Embryonic facial prominence (tissue), 1 donor: Measurements from ENCODE around the gene MT1A.

Experiments
- DNase-seq: peaks from one replicate; pipeline ENCODE4 v3.0.0-alpha.2; 2016; ENCODE audit errors: extremely low spot score

Gene MT1A

GRCh38 chr16:56637814-56638750 lies at the start of gene MT1A:
MT1A (plus strand) TSS chr16:56638666; CDS start chr16:56638739, 73 bp downstream.
- no peak for DNase-seq

DNA sequence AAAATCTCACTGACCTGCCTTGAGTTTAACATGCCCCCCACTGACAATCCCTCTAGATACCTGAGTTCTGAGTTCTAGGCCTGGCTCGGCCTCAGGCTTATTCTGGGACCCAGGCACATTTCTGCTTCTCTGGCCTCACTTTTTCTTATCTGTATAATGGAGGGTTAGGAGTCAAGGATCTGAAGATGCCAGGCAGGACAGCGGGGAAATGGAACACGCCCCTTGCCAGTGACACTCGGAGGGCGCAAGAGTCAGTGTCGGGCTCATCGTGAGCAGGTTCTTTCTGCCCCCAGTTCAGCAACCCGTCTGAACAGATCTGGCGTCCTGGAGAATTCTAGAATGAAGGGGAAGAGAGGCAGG lies 49.7 kb upstream of the MT1A start:
- DNase-seq, result no peak

GRCh38 chr16:56589141-56590039 lies 49.1 kb upstream of the MT1A start, which contains the start of gene MT3:
MT3 (plus strand) TSS chr16:56589528; CDS start chr16:56589591, 63 bp downstream.
- no peak for DNase-seq

DNA sequence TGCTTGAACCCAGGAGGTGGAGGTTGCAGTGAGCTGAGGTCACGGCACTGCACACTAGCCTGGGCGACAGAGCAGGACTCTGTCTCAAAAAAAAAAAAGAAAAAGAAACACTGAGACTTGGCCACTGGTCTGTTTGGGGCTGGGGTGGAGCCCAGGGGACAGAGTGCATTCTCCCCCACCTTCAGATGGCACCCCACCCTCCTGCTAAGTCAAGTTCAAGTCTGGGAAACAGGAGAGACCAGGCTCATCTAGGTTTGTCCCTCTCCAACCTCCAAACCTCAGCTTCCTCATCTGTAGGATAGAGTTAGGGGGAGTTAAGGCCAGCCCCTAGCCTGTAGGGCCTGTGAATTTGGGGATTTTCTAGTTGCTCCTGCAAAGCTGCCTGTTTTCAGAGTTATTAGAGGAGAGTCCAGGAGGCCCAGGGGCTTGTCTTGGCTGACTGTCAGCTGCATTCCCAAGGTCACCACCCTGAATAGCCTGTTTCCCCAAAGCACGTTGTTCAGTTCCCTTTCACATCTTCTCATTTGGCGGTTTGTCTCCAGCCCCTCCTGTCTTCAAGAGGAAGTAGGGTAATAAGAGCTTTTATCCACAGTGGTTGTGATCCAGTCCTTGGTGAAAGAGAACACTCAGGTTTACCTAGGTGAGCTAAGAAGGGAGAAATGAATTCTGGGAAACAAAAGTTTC lies 46.9 kb upstream of the MT1A start:
- DNase-seq, result no peak

GRCh38 chr16:56593573-56594291 lies 44.7 kb upstream of the MT1A start:
- DNase-seq, result no peak

- DNase-seq, result no peak
These were observed 44.2 kb upstream of the MT1A start for GRCh38 chr16:56594292-56594619.

DNA sequence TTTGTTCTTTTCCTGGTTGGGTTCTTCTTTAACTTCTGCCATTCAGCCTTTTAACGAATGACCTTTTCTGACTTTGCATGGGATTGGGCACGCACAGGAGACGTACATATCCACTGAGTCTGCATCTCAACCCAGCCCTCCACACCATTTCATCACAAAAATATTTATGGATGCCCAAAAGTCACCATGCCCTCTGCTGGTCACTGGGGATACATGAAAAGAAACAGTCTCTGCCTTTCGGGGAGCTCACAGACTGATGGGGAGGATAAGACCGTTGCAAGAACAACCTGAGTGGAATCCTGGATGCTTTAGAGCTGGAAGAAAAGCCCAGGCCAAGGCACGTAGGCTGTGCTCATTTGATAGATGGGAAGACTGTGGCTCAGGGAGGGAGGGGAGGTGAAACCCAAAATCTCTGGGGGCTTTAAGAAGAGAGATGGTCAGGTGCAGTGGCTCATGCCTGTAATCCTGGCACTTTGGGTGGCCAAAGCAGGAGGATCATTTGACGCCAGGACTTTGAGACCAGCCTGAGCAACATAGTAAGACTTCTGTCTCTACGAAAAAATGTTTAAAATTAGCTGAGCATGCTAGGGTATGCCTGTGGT lies 38.0 kb upstream of the MT1A start:
- DNase-seq, result no peak

- DNase-seq, result no peak
These were observed 37.1 kb upstream of the MT1A start for GRCh38 chr16:56601325-56601724.

DNA sequence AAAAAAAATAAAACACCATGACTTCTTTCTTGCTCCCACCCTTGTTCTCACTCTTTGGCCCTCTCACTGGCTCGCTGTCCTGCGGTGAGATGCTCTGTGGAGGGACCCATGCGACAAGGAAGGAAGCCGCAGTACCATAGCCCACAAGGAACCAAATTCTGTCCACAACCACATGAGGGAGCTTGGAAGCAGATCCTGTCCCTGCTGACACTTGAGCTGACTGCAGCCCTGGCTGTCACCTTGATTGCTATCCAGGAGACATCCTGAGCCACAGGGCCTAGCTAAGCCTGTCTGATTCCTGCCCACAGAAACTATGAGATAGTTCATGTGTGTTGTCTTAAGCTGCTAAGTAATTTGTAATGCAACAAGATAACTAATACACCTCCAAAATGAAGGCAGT lies 34.9 kb upstream of the MT1A start:
- no peak for DNase-seq

DNA sequence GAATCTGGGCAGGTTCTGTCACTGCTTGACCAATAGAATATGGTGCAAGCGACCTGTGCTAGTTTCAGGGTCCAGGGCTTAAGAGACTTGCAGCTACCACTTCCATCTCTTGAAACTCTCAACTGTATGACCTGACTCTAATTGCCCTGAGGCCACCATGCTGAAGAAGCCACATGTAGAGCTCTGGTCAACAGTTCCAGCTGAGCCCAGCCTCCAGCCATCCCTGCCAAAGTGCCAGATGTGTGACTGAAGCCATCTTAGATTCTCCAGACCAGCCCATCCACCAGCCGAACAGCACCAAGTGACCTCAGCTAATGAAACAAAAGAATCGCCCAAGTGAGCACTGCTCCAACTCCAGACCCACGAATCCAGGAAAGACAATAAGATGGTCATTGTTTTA lies 33.5 kb upstream of the MT1A start:
- no peak for DNase-seq

DNA sequence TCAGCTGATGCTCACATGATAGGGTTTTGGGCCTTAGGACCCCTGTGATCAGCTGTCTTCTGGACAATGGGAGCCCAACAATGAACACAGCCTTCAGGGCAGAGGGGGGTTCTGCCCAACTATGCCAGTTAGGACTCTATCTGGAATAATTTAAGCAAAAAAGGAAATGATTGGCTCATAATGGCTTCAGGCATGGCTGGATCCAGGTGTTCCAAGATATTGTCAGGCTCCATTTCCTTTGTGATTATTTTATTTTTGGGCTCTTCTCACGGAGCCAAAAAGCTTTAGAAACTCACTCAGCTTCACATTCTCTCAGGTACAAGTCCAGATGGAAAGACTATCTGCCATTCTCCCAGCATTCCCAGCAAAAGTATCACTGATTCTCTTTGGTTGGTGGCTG lies 33.0 kb upstream of the MT1A start:
- DNase-seq, result no peak

DNA sequence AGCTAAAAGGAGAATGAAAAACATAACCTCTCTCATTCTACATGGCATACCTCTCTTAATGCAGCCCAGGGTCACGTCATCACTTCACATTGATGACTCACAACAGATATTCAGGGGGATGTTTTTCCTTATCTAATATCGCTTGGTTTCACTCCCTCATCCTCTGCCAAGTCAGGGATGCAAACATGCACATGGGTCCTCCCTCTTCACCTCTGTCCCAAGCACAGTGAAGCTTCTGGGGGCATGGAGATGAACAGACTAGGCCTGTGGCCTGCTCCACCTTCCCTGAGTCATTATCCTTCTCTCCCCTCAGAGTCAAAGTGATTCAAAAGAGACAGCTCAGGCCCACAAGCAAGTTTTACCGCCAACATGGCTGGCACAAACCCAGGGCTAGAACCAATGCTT lies 32.4 kb upstream of the MT1A start:
- no peak for DNase-seq

DNA sequence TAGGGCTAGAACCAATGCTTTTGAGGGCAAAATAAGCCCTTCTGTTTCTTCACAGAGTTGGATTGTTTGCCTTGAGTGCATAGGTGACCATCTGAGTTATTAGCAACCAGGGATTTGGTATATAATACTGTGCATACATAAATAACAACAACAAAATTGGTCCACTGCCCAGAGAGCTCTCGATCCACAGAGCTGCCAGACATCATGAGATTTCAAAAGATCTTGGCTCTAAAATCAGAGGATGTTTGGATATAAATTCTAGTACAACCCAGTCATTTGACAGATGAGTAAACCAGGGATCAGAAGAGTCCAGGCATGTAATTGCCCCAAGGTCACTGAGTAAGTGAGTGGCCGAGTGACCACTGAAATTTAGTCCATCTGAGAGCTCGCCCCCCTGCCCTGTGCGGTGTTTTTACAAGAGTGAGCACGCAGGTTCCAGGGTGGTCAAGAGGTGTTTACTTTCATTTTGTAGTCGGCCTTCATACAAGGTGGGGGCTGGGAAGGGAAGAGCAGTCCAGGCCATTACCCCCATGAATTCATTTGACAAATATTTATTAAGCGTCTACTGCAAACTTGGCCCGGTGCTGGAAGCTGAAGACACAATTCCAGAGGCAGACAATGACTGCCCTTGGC lies 31.9 kb upstream of the MT1A start:
- DNase-seq, result no peak

DNA sequence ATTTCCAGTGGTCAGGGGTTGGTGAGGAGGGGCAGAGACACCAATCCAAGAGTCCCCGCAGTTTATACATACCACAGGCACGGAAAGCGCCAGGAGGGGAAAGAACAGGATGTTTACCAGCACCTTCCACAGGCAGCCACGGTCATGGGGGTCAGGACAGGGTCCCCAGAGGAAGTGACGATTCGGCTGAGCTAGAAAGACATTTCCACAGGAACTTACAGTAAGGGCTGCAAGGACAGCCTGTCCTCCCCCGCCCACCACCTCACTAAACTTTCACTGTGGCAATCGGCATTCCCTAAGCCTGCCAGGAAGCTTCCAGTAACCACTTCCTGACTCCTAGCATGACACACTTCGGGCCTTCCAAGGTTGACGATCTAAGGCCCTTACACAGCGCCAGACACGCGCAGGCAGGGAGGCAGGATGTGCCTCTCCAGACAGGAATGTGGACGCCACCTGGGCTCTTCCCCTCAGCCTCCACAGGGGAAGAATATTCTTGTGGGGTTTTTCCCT lies 31.3 kb upstream of the MT1A start:
- DNase-seq, result no peak

DNA sequence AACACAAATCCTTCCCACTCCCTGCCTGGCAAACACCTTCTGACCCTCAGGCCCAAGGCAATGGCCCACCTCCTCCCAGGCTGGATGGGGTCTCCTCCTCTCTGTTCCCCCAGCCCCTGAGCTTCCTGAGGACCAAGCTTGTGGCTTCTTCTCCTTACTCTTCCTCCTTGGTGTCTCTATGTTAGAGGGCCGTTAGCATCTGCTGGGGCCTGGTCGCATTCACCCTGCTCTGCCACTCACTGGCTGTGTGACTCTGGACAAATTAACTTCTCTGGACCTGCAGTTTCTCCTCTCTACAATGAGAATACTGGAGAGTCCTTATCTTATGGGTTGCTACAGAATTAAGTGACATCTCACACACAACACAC lies 30.8 kb upstream of the MT1A start:
- no peak for DNase-seq

GRCh38 chr16:56608043-56608875 lies 30.2 kb upstream of the MT1A start, which contains the start of gene MT2A:
MT2A (plus strand) TSS chr16:56608584; CDS start chr16:56608656, 72 bp downstream.
- DNase-seq, result peak; percentile 80

DNA sequence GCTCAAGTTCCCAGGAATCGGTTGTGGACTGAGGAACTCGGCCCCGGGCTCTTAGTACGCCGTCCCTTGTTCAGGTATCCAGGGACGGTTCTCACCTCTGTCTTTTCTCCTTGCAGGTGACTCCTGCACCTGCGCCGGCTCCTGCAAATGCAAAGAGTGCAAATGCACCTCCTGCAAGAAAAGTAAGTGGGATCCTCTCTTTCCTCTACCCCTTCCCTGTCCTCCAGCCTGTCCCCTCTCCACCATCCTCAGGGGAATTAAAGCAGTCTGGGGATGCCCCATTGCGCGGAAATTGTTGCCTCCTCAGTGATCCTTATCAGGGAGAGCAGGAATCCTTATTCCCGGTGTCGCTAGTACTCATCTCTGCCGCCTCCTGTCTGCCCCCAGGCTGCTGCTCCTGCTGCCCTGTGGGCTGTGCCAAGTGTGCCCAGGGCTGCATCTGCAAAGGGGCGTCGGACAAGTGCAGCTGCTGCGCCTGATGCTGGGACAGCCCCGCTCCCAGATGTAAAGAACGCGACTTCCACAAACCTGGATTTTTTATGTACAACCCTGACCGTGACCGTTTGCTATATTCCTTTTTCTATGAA lies 29.5 kb upstream of the MT1A start:
- no peak for DNase-seq

DNA sequence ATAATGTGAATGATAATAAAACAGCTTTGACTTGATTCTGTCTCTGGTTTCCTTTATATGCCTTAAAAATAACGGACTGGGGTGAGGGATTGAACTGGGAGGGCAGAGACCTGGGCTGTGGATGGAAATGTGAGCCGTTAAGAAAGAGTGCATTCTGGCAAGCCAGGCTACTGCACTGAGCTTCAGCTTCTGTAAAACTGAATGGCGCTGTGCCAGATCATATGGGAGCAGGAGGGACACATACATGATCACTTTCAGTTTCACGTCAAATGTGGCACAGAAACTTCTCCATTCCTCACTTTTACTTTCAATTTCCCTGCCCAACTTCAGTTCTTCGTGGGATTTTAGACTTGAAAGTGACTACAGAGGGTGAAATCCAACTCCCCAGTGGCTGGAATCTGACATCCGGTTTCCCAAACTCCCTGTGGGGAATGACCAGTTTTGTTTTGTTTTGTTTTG lies 29.0 kb upstream of the MT1A start:
- DNase-seq, result no peak
